Thyroid gland (tissue), 4 donors: Measurements from ENCODE around the gene FSD1L. TPM values are rescaled to one million over a fixed set of nuclear protein-coding genes. Genes with fewer than 3 reads are reported as not detected.

ENCODE experiments used
- DNase-seq, 2 donors: peaks; one replicate each; pipeline ENCODE4 v3.0.0-alpha.2; 2019
- H3K27ac ChIP-seq, 3 donors: fragments of 200-600 bp; sonication (generic); 1 replicate in 2 of 3; 2 replicates in 1 of 3; pipeline ENCODE4 v1.5.1; 2016 to 2019; ENCODE audit warnings: mild to moderate bottlenecking in 1 of 3, moderate library complexity in 1 of 3
- H3K27me3 ChIP-seq: fragments of 200-600 bp; sonication (generic); one replicate; pipeline ENCODE4 v1.5.1; 2019
- H3K36me3 ChIP-seq, 2 donors: fragments of 200-600 bp; sonication (generic); one replicate each; pipeline ENCODE4 v1.5.1; 2016 to 2019
- H3K4me1 ChIP-seq, 2 donors: fragments of 200-600 bp; sonication (generic); one replicate each; pipeline ENCODE4 v1.5.1; 2017 to 2019
- H3K4me3 ChIP-seq, 3 donors: fragments of 200-600 bp; sonication (generic); replicated peaks in 1 of 3; 1 replicate in 2 of 3; 2 replicates in 1 of 3; pipeline ENCODE4 v1.5.1; 2016; ENCODE audit warnings: mild to moderate bottlenecking in 1 of 3
- H3K9me3 ChIP-seq: fragments of 200-600 bp; sonication (generic); one replicate; pipeline ENCODE4 v1.5.1; 2017
- CTCF ChIP-seq, 6 experiments: fragments of 200-600 bp in 3 of 6; fragments of 450-650 bp in 3 of 6; sonication (generic) in 3 of 6; IDR thresholded peaks; one replicate each; pipeline ENCODE4 v1.5.1; 2016 to 2019; ENCODE audit warnings: antibody characterized with exemption in 6 of 6, mild to moderate bottlenecking in 2 of 6, inconsistent platforms in 1 of 6, moderate library complexity in 1 of 6
- POLR2A ChIP-seq, 2 donors: fragments of 450-650 bp; IDR thresholded peaks; one replicate each; pipeline ENCODE4 v1.6.1; 2017; ENCODE audit warnings: antibody characterized with exemption in 2 of 2, mild to moderate bottlenecking in 2 of 2, moderate library complexity in 1 of 2
- WGBS, 2 donors: methylation state at CpG; one replicate each; pipeline ENCODE4 v1.1.5; 2017; 5-methylcytosine and 5-hydroxymethylcytosine counted together
- intact Hi-C: fragments of 100-400 bp; cut with DNase I; formaldehyde crosslinking; loops from one replicate; pipeline ENCODE4 v1.15.1; 2023
- total RNA-seq, 4 donors: library from RNA; depleted of rRNA; stranded (reverse); fragments of >200 nt; gene quantifications; one replicate each; pipeline ENCODE4 v1.2.3, GENCODE V29; 2016

Gene FSD1L
- total RNA-seq, 4 donors from 2014 or later = 5.9 to 9.0 (median 8.3) TPM

- WGBS, 2 donors = 34 to 38% methylated on average over 6 of the region's 6 CpGs
- H3K4me1 ChIP-seq = no peaks in the 10 kb centered on the region
- no peak overlapping the region for H3K27ac ChIP-seq
- no peak for DNase-seq
- no peak overlapping the region for H3K4me3 ChIP-seq
- H3K36me3 ChIP-seq = no peaks in the 10 kb centered on the region
- no peaks in the 10 kb centered on the region for H3K9me3 ChIP-seq
- no peak for TF ChIP-seq POLR2A (IDR thresholded peaks at IDR 0.05)
- no peak for TF ChIP-seq CTCF (IDR thresholded peaks at IDR 0.05)
- intact Hi-C loops = no loop called here
- H3K27me3 ChIP-seq = no peaks in the 10 kb centered on the region
Measured at GRCh38 chr9:105405514-105406131, 42.2 kb upstream of the FSD1L start.

GRCh38 chr9:105406369-105406768 is 41.5 kb upstream of the FSD1L start:
- TF ChIP-seq CTCF (IDR thresholded peaks at IDR 0.05) = no peak
- no peak for TF ChIP-seq POLR2A (IDR thresholded peaks at IDR 0.05)
- Histone ChIP-seq H3K4me3 (no peak overlapping the region), H3K4me1 (no peaks in the 10 kb centered on the region), H3K27ac (no peak overlapping the region), H3K36me3 (no peaks in the 10 kb centered on the region), H3K9me3 (no peaks in the 10 kb centered on the region), H3K27me3 (no peaks in the 10 kb centered on the region)
- intact Hi-C loops = no loop called here
- WGBS, 2 donors = 78 to 95% methylated on average over 6 of the region's 6 CpGs
- DNase-seq = no peak

- Histone ChIP-seq H3K27me3 (no peaks in the 10 kb centered on the region), H3K4me3 (no peak overlapping the region), H3K27ac (no peak overlapping the region), H3K9me3 (no peaks in the 10 kb centered on the region), H3K36me3 (no peaks in the 10 kb centered on the region), H3K4me1 (peaks cover 0 to 5% of the 10 kb centered on the region in 2 donors)
- peak in 3 of 6 experiments; percentile 24 to 36 (median 30) for TF ChIP-seq CTCF (IDR thresholded peaks at IDR 0.05)
- TF ChIP-seq POLR2A (IDR thresholded peaks at IDR 0.05) = no peak
- peak; percentile 12 to 17 for DNase-seq
- 19 to 24% methylated on average over 2 of the region's 2 CpGs for WGBS, 2 donors
- intact Hi-C loops = loop anchor here (10.0 kb wide), 2 partner anchors 169 to 259 kb away; partner anchors contain the start of gene SLC44A1
Measured at GRCh38 chr9:105413525-105413924, 34.3 kb upstream of the FSD1L start.

GRCh38 chr9:105414947-105415661 is 32.7 kb upstream of the FSD1L start:
- Histone ChIP-seq H3K9me3 (no peaks in the 10 kb centered on the region), H3K36me3 (no peaks in the 10 kb centered on the region), H3K27me3 (no peaks in the 10 kb centered on the region), H3K4me1 (peaks cover 0 to 5% of the 10 kb centered on the region in 2 donors), H3K27ac (no peak overlapping the region), H3K4me3 (no peak overlapping the region)
- TF ChIP-seq CTCF (IDR thresholded peaks at IDR 0.05) = peak; percentile 58 to 93 (median 84)
- TF ChIP-seq POLR2A (IDR thresholded peaks at IDR 0.05) = no peak
- DNase-seq = peak; percentile 59 to 60
- WGBS, 2 donors = 3 to 6% methylated on average over 5 to 6 of the region's 6 CpGs
- intact Hi-C loops = loop anchor here (10.0 kb wide), 2 partner anchors 170 to 260 kb away; partner anchors contain the start of gene SLC44A1

GRCh38 chr9:105415662-105415980 is 32.2 kb upstream of the FSD1L start:
- Histone ChIP-seq H3K36me3 (no peaks in the 10 kb centered on the region), H3K27me3 (no peaks in the 10 kb centered on the region), H3K4me1 (peaks cover 0 to 5% of the 10 kb centered on the region in 2 donors), H3K9me3 (no peaks in the 10 kb centered on the region), H3K4me3 (no peak overlapping the region), H3K27ac (no peak overlapping the region)
- DNase-seq = no peak
- intact Hi-C loops = loop anchor here (10.0 kb wide), 2 partner anchors 171 to 261 kb away; partner anchors contain the start of gene SLC44A1
- TF ChIP-seq POLR2A (IDR thresholded peaks at IDR 0.05) (no peak), CTCF (IDR thresholded peaks at IDR 0.05) (no peak)
- 74 to 76% methylated on average over 8 of the region's 8 CpGs for WGBS, 2 donors
